Activated T-helper 17 cell treated with anti-CD3 and anti-CD28 coated beads, Interleukin-2, amount 50 U/mL, for 72 hours (primary cell): ENCODE measurements around the gene MPV17L2. TPM values are rescaled to one million over a fixed set of nuclear protein-coding genes. Genes with fewer than 3 reads are reported as not detected.

ENCODE experiments used
- ATAC-seq: fragments of 150-1000 bp; cut with Tn5 transposase; replicated peaks from 2 replicates; pipeline ENCODE4 v1.10.0; 2021; ENCODE audit warnings: mild to moderate bottlenecking, moderate library complexity
- H3K27ac Mint-ChIP-seq: one replicate; pipeline ENCODE4 v1.8.0; 2022; ENCODE audit warnings: mixed read lengths
- H3K27me3 Mint-ChIP-seq: one replicate; pipeline ENCODE4 v1.8.0; 2022; ENCODE audit warnings: mixed read lengths
- H3K36me3 Mint-ChIP-seq: one replicate; pipeline ENCODE4 v1.8.0; 2022; ENCODE audit warnings: low read depth, mild to moderate bottlenecking, mixed read lengths
- H3K4me1 Mint-ChIP-seq: one replicate; pipeline ENCODE4 v1.8.0; 2022; ENCODE audit warnings: mixed read lengths
- H3K4me3 Mint-ChIP-seq: one replicate; pipeline ENCODE4 v1.8.0; 2022; ENCODE audit warnings: mild to moderate bottlenecking, mixed read lengths
- H3K9me3 Mint-ChIP-seq: one replicate; pipeline ENCODE4 v1.8.0; 2022; ENCODE audit warnings: mixed read lengths
- total RNA-seq, 2 donors: library from RNA; stranded (reverse); gene quantifications; one replicate each; pipeline ENCODE4 v1.2.3, GENCODE V29; 2022

MPV17L2 gene
- total RNA-seq, 2 donors from 2014 or later = 4.2 to 12.0 TPM

DNA sequence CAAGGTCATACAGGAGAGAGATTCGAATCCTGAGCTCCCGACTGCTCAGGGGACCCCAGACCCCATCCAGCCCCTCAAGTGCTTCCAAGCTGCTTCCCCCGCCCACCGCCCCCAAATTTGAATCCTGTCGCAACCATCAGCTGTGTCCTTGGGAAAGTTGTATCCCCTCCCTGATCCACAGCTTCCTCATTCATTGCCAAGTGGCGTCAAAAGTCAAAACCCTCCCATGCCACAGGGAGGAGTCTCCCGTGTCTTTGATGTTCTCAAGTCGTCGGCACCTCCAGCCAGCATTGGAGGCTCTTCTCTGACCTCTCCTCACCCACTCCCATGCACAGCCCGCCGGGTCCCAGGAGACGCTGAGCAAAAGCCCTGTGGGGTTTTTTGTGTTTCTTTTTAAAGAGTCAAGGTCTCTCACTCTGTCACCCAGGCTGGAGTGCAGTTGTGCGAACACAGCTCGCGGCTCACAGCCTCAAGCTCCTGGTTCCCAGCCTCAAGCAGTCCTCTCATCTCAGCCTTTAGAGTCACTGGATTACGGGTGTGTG, 22.2 kb upstream of the MPV17L2 start:
- Mint-ChIP-seq H3K4me3 (no peak overlapping the region), H3K4me1 (no peaks in the 10 kb centered on the region), H3K27me3 (no peaks in the 10 kb centered on the region), H3K27ac (no peak overlapping the region), H3K9me3 (no peaks in the 10 kb centered on the region), H3K36me3 (peaks cover 29% of the 10 kb centered on the region)
- ATAC-seq = no peak

DNA sequence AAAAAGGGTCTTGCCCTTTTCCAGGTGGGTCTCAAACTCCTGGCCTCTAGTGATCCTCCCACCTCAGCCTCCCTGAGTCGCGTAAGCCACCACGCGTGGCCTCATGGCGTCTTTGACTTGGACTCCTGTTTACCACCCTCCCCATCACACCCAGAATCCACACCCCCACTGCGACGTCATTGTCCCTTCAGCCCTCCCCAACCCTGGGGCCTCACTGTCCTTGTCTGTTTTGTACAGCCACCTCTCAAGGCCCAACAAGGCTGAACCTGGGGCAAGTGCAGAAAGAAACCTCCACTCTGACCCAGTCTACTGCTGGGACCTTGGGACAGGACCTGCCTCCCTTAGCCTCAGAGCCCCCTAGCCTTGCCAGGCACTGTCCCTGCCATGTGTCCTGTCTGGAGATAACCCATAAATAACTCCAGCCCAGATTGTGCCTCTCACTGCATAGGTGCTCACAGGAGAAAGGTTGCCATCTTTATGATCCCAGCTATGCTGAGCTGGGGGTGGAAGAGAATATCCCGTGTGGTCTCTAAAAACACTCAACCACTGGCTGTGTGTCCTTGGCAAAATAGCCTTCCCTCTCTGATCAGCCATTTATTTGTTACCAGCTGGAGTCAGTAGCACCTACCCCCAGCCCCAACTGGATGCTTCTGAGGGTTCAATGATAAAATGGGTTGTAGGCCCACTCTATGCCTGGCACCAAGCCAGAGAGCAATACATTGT, 21.3 kb upstream of the MPV17L2 start:
- H3K9me3 Mint-ChIP-seq = no peaks in the 10 kb centered on the region
- no peaks in the 10 kb centered on the region for H3K27me3 Mint-ChIP-seq
- H3K4me3 Mint-ChIP-seq = no peak overlapping the region
- peaks cover 28% of the 10 kb centered on the region for H3K36me3 Mint-ChIP-seq
- peak overlapping the region; percentile 78 for H3K27ac Mint-ChIP-seq
- H3K4me1 Mint-ChIP-seq = no peaks in the 10 kb centered on the region
- ATAC-seq = no peak

DNA sequence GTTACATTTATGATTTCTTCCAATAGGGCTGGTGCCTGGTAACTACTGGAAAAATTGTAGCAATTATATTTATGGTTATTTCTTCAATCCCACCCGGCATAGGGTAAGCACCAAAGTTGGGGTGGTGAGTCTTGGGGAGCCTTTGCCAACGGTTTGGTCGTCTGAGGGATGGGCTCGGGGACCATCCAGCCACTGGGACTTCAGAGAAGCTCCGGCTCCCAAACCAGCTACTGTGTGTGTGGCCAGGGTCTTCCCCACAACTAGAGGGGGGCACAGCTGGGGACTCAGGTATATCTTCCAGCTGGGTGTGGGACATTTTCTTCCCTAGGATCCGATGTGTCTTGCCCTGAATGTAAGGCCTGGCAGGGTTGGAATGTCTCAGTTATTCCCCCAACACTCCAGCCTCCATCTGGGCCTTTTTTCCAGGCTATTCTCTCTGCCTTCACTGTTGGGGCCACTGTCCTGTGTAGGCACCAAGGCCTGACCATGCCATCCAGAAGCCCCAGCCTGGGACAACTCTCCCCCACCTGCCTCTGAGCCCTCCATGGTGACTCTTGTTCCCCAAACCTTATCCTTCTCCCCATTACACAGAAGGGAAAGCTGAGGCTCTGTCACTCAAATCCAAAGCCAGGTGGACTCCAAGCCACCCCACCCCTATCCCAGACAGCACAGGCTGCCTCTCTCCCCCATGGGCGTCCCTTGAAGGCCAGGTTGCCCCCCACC, 20.5 kb upstream of the MPV17L2 start:
- Mint-ChIP-seq H3K27ac (peak overlapping the region; percentile 89), H3K4me1 (no peaks in the 10 kb centered on the region), H3K36me3 (peaks cover 28% of the 10 kb centered on the region), H3K9me3 (no peaks in the 10 kb centered on the region), H3K27me3 (no peaks in the 10 kb centered on the region), H3K4me3 (peak overlapping the region; percentile 94)
- ATAC-seq = no peak

DNA sequence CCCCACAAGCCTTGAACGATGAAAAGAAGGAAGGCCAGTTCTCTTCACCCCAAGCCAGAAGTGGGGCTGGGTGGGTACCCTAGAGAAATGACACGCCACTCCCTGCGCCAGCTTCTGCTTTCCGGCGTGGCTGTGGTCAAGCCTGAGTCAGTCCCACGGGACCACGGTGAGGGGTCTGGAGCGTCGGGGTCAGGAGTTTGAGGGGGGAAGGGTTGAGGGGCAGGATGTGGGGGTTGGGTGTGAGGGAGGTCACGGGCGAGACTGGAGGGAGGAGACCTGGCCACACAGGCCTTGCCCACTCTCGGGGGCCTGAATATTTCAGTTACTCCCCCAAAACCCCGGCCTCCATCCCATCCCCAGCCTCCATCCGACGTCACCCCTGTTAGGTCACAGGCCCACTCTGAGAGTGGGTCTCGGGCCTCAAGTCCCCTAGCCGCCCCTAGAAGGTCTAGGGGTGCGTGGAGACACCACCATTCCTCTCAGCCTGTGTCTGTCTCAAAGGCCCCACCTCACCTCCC, 19.9 kb upstream of the MPV17L2 start:
- no peak for ATAC-seq
- Mint-ChIP-seq H3K27me3 (no peaks in the 10 kb centered on the region), H3K4me1 (no peaks in the 10 kb centered on the region), H3K9me3 (no peaks in the 10 kb centered on the region), H3K4me3 (peak overlapping the region; percentile 94), H3K27ac (peak overlapping the region; percentile 89), H3K36me3 (peaks cover 29% of the 10 kb centered on the region)

DNA sequence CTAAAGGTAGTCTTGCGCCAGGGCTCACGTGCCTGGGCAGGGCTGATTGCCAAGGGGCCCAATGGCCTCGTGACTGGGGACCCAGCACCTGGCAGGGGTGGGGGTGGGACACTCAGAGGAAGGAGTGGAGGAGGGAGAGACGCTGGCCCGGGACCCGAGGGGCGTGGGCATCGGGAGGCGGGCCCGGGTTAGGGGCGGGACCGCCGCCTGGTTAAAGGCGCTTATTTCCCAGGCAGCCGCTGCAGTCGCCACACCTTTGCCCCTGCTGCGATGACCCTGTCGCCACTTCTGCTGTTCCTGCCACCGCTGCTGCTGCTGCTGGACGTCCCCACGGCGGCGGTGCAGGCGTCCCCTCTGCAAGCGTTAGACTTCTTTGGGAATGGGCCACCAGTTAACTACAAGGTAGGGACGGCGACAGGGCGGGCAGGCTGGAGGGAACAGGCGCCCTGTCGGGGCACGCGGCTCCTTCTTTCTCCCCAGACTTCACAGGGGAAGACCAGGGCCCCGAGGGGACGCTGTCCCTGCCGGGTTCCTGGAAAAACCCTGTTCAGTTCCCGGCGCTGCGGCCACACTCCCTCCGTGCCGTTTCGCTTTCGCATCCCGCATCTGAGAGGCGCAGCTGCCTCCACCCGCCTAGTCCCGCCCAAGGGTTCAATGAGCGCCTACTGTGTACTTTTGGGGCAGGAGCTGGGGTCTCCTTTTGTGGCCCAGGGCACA, 19.3 kb upstream of the MPV17L2 start, which contains the start of gene IFI30:
Gene IFI30 (plus strand): TSS at position 242 of the 717 bp plus-strand sequence. CDS start 29 bp downstream, at position 271.
- Mint-ChIP-seq H3K4me3 (peak within 1 kb of the TSS; percentile 94), H3K27me3 (no peaks in the 10 kb centered on the region), H3K36me3 (peaks cover 28% of the 10 kb centered on the region), H3K27ac (peak within 1 kb of the TSS; percentile 89), H3K4me1 (no peaks in the 10 kb centered on the region), H3K9me3 (no peaks in the 10 kb centered on the region)
- ATAC-seq = peak; percentile 88

DNA sequence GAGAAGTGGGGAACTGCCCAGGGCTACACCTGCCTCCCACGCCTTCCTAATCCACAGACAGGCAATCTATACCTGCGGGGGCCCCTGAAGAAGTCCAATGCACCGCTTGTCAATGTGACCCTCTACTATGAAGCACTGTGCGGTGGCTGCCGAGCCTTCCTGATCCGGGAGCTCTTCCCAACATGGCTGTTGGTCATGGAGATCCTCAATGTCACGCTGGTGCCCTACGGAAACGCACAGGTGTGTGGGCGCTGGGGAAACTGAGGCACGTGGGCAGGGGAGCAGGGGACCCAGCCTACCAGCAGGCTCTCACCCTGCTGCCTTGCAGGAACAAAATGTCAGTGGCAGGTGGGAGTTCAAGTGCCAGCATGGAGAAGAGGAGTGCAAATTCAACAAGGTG, 18.0 kb upstream of the MPV17L2 start:
- H3K27me3 Mint-ChIP-seq = no peaks in the 10 kb centered on the region

DNA sequence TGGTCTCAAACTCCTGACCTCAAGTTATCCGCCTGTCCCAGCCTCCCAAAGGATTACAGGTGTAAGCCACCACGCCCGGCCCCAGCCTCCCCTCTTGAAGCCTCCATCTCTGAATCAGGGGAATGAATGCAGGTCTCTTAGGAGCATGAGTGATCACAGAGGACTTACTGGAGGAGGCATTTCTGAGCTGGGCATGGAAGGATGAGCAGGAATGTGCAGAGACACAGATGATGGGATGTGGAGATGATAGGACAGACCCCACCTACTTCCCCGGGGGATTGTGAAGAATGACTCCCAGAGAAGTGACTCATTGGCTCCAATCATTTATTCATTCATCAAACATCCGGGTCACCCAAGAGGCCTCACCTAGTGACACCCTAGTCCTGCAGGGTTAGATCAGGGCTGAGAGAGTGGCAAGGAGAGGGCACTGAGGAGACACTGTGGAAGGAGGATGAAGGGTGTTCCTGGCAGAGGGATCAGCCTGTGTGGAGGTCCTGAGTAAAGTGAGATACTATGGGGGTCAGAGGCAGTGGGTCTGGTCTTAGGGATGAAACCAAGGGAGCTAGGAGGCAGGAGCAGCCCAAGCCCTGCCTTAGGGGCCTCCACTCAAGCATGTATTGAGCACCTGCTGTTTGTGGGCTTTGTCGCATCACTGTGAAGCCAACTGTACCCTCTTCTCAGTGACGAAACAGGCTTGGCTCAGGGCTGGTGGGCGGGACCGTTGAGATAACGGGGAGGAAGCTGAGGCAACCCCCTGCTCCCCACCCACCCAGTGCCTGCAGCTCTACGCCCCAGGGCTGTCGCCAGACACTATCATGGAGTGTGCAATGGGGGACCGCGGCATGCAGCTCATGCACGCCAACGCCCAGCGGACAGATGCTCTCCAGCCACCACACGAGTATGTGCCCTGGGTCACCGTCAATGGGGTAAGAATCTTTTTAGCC, 16.4 kb upstream of the MPV17L2 start:
- no peaks in the 10 kb centered on the region for H3K9me3 Mint-ChIP-seq
- H3K4me3 Mint-ChIP-seq = no peak overlapping the region
- H3K27me3 Mint-ChIP-seq = no peaks in the 10 kb centered on the region
- no peak overlapping the region for H3K27ac Mint-ChIP-seq
- no peak for ATAC-seq
- H3K4me1 Mint-ChIP-seq = no peaks in the 10 kb centered on the region
- H3K36me3 Mint-ChIP-seq = peaks cover 28% of the 10 kb centered on the region

More for the DNA sequence above, 18.0 kb upstream of the MPV17L2 start:
- Mint-ChIP-seq H3K36me3 (peaks cover 28% of the 10 kb centered on the region), H3K9me3 (no peaks in the 10 kb centered on the region), H3K4me1 (no peaks in the 10 kb centered on the region), H3K4me3 (peak overlapping the region; percentile 94), H3K27ac (no peak overlapping the region)
- ATAC-seq = no peak

DNA sequence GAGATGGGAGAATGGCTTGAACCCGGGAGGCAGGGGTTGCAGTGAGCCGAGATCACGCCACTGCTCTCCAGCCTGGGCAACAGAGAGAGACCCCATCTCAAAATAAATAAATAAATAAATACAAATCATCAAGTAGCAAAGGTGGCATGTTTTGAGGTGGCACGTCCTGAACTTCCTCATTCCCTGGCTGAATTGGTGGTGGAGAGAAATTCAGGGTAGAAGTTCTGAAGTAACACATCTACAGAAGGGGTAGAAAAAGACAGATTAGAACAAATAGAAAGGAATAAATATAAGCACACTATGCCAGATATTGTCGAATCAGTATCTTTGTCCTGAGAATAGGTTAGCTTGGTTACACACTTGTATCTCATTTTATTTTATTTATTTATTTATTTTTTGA, 13.1 kb upstream of the MPV17L2 start:
- H3K9me3 Mint-ChIP-seq = no peaks in the 10 kb centered on the region
- no peak overlapping the region for H3K27ac Mint-ChIP-seq
- H3K4me1 Mint-ChIP-seq = no peaks in the 10 kb centered on the region
- H3K4me3 Mint-ChIP-seq = no peak overlapping the region
- peaks cover 23% of the 10 kb centered on the region for H3K36me3 Mint-ChIP-seq
- no peak for ATAC-seq
- H3K27me3 Mint-ChIP-seq = no peaks in the 10 kb centered on the region

DNA sequence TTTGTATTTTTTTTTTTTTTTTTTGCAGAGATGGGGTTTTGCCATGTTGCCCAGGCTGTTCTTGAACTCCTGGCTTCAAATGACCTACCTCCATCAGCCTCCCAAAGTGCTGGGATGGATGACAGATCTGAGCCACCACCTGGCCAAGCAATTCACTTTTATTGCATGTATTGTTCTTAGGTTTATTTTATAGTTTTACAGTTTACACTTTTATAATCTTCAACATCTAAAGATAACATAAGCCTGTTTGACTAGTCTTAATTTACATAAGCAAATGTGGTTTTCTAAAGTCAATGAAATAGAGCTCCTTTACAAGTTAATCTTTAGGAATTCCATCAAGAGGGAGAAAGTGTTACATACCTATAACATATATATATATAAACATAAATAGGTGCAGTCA, 9.5 kb upstream of the MPV17L2 start:
- Mint-ChIP-seq H3K4me3 (no peak overlapping the region), H3K27ac (no peak overlapping the region), H3K9me3 (no peaks in the 10 kb centered on the region), H3K4me1 (no peaks in the 10 kb centered on the region), H3K27me3 (peaks cover 3% of the 10 kb centered on the region), H3K36me3 (no peaks in the 10 kb centered on the region)
- ATAC-seq = no peak

DNA sequence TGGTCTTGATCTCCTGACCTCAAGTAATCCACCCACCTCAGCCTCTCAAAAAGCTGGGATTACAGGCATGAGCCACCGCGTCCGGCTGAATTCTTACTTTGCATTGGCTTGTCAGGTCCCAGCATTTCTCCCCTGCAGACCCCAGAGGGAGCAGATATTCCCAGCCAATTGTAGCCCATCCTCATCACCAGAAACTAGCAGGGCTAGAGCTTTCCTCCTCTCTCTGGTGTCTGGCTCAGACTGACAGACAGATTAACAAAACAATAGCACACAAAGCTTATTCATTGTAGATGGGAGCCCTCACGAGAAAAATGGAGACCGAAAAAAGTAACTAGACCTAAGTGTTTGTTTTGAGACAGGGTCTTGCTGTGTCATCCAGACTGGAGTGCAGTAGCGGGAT, 7.5 kb upstream of the MPV17L2 start:
- no peaks in the 10 kb centered on the region for H3K36me3 Mint-ChIP-seq
- H3K27me3 Mint-ChIP-seq = peaks cover 3% of the 10 kb centered on the region
- no peaks in the 10 kb centered on the region for H3K9me3 Mint-ChIP-seq
- no peaks in the 10 kb centered on the region for H3K4me1 Mint-ChIP-seq
- no peak overlapping the region for H3K27ac Mint-ChIP-seq
- no peak for ATAC-seq
- no peak overlapping the region for H3K4me3 Mint-ChIP-seq

DNA sequence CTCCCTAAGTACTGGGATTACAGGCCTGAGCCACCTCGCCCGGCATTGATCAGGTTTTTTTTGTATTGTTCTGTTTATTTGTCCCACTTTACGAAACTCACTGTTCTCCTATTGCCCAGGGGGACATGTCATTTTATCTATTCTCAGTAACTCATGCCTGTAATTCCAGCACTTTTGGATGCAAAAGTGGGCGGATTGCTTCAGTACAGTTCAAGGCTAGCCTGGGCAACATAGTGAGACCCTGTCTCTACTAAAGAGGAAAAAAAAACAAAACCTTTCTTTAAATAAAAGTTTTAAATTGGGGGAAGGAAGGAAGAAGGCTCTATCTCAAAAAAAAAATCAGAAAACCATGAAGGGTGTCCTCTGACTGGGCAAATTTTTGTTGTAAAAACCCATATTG, 2.7 kb upstream of the MPV17L2 start:
- no peak for ATAC-seq
- peaks cover 3% of the 10 kb centered on the region for H3K27me3 Mint-ChIP-seq
- no peak overlapping the region for H3K27ac Mint-ChIP-seq
- H3K9me3 Mint-ChIP-seq = no peaks in the 10 kb centered on the region
- H3K36me3 Mint-ChIP-seq = peaks cover 6% of the 10 kb centered on the region
- H3K4me1 Mint-ChIP-seq = peaks cover 8% of the 10 kb centered on the region
- H3K4me3 Mint-ChIP-seq = no peak overlapping the region

DNA sequence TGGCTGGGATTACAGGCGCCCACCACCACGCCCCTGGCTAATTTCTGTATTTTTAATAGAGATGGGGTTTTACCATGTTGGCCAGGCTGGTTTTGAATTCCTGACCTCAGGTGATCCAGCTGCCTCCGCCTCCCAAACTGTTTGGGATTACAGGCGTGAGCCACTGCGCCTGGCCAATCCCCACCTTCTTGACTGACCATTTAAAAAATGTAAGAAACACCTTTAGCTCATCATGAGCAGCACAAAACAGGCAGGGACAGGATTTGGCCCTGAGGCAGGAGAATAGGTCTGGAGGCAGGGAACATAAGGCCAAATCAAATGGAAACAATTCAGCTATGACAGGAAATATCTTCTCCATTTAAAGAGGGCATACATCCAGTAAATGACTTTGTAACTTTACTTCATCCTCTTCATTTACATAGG, 1.4 kb upstream of the MPV17L2 start:
- Mint-ChIP-seq H3K27me3 (no peaks in the 10 kb centered on the region), H3K27ac (peak overlapping the region; percentile 80), H3K4me1 (peaks cover 8% of the 10 kb centered on the region), H3K4me3 (peak overlapping the region; percentile 86), H3K9me3 (no peaks in the 10 kb centered on the region), H3K36me3 (peaks cover 11% of the 10 kb centered on the region)
- no peak for ATAC-seq

DNA sequence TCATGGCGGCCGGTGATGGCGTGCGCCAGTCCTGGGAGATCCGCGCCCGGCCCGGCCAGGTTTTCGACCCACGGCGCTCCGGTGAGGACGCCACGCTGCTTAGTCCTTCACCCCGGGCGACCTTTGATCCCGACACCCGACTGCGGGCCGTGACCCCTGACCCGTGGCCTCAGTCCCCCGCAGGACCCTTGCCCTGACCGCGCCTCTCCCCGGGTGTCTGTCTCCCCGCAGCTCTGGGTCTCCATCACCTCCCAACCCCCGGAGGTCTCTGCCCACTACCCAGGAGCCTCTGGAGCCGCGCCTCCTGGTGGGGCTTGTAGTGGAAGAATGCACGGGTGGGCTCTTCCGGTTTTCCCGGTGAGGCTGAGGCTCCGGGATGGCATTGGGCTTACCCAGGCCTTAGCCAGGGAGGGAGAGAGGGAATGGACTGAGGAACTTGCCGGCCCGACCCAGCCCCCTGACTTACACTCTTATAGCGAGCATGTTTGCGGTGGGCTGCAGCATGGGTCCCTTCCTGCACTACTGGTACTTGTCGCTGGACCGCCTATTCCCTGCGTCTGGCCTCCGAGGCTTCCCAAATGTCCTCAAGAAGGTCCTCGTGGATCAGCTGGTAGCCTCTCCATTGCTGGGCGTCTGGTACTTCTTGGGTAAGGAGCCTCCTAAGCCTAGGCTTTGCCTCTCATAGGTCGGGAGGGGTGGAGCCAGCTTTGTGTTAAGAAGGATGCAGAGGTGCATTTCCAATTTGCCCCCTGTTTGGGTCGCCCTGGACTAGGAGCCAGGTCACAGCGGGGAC, 566 bp downstream of the MPV17L2 start:
- peaks cover 8% of the 10 kb centered on the region for H3K4me1 Mint-ChIP-seq
- no peak for ATAC-seq
- peak overlapping the region; percentile 80 for H3K27ac Mint-ChIP-seq
- H3K9me3 Mint-ChIP-seq = no peaks in the 10 kb centered on the region
- peaks cover 20% of the 10 kb centered on the region for H3K36me3 Mint-ChIP-seq
- peak overlapping the region; percentile 86 for H3K4me3 Mint-ChIP-seq
- H3K27me3 Mint-ChIP-seq = no peaks in the 10 kb centered on the region
